ENCODE data around the gene SULT1C2.
"Not testable (repeated sequence)": the region's sequence is repeated elsewhere in the genome, so short reads cannot be mapped to it uniquely, and the experiment has no call there.

The SULT1C2 gene

DNA sequence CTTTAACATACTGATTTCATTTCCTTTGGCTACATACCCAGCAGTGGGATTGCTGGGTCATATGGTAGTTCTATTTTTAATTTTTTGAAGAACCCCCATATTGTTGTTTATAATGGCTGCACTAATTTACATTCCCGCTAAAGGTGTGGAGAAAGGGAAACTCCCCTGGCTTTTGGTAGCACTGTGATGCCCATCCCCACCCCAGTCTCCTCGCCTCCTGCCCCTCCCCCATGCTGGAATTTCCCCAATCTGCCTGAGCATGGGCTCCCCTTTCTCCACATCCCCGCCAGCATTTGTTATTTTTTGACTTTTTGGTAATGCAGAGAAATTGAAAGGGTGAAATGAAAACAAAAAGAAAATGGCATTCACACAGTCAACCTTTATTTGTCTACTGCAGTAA lies 59.1 kb downstream of the SULT1C2 start:
- no peak overlapping the region for H3K4me3 ChIP-seq (ENCODE audit: low read depth, low read length)
- TF ChIP-seq, protein P1, sequence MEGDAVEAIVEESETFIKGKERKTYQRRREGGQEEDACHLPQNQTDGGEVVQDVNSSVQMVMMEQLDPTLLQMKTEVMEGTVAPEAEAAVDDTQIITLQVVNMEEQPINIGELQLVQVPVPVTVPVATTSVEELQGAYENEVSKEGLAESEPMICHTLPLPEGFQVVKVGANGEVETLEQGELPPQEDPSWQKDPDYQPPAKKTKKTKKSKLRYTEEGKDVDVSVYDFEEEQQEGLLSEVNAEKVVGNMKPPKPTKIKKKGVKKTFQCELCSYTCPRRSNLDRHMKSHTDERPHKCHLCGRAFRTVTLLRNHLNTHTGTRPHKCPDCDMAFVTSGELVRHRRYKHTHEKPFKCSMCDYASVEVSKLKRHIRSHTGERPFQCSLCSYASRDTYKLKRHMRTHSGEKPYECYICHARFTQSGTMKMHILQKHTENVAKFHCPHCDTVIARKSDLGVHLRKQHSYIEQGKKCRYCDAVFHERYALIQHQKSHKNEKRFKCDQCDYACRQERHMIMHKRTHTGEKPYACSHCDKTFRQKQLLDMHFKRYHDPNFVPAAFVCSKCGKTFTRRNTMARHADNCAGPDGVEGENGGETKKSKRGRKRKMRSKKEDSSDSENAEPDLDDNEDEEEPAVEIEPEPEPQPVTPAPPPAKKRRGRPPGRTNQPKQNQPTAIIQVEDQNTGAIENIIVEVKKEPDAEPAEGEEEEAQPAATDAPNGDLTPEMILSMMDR (IDR thresholded peaks at IDR 0.05; ENCODE audit: borderline replicate concordance, insufficient read depth, low read depth, low read length): no peak

DNA sequence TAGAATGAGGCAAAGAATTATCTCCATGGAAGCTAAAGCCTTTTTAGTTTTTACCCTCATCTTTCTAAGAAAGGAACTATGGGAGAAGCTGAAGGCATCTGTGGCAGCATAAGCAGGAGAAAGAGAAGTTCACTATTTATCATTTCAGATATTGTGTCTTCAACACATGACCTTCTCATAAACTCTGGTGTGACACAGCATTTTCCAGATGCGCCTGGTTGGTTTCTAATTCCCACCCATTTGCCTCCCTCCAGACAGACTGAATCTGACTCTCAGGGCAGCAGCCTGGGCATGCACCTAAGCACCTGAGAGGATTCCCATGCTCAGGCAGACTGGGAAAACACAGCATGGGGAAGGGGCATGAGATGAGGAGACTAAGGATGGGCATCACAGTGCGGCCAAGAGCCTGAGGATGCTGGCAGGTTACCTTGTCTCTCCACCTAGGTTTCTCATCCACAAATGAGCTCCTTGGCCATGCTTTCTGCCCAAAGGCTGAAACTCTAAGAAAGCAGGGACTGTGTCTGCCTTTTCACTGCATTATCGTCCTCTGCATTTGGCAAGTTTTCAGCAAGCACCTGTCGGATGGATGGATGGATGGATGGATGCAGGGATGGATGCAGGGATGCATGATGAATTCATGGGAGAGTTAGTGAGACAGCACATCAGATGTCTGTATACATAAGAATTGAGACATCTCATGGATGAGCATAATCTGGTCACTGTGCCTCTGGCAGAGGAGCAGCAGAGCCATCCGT lies 60.3 kb downstream of the SULT1C2 start:
- TF ChIP-seq, protein P1 (IDR thresholded peaks at IDR 0.05; ENCODE audit: borderline replicate concordance, insufficient read depth, low read depth, low read length): no peak
- no peak overlapping the region for H3K4me3 ChIP-seq (ENCODE audit: low read depth, low read length)

DNA sequence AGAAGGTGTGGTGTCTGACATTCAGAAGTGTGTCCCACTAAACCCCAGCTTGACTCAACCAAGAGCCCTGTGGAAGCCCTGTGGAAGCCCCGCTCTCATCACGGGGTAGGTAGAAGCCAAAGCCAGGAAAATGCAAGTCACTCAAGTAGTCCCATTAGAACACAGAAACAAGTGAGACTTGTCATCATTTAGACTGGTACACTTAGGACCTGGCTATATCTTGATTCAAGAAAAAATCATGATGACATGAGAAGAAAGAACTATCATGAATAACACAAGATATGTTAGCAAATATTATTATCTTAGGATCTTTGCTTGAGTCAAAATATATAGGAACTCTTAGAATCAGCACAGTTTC lies 60.9 kb downstream of the SULT1C2 start:
- TF ChIP-seq, protein P1 (IDR thresholded peaks at IDR 0.05; ENCODE audit: borderline replicate concordance, insufficient read depth, low read depth, low read length): no peak
- no peak overlapping the region for H3K4me3 ChIP-seq (ENCODE audit: low read depth, low read length)

DNA sequence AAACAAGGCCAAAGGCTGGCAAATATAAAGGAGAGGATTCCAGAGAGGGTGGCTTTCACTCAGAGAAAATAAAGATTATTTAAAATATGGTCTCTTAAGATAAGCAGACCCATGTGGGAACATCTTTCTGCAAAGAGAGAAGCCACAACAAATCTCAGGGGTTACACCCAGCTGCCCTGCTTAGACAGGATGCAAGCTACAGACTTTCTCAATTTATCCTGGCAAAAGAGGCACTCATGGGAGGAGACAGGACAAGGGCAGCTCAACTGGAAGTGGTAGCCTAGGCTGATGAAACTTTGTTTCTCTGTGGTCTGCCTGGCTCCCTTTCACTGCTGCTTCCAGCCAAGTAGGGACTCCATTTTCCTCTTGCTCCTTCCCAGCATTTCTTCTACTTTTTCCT lies 63.2 kb downstream of the SULT1C2 start:
- TF ChIP-seq, protein P1 (IDR thresholded peaks at IDR 0.05; ENCODE audit: borderline replicate concordance, insufficient read depth, low read depth, low read length): no peak
- H3K4me3 ChIP-seq (ENCODE audit: low read depth, low read length): no peak overlapping the region

DNA sequence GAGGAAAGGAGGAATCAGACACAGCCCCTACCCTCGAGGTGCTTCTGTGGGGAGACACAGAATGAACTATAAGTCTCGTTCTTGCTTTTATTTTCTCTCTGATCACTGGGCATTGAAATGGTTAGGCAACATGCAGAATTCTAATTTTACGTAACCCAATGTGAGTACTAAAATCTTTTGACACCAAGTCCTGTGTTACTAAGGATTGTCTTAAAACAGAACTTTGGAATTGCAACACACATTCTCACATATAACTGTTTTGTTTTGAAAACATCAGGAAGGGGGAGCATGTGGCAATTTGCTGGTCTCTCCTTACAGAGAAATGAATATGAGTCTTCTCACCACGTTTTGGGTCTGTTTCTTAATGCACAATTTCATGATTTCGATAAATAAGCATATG lies 65.4 kb downstream of the SULT1C2 start:
- H3K4me3 ChIP-seq (ENCODE audit: low read depth, low read length): no peak overlapping the region
- TF ChIP-seq, protein P1 (IDR thresholded peaks at IDR 0.05; ENCODE audit: borderline replicate concordance, insufficient read depth, low read depth, low read length): no peak

DNA sequence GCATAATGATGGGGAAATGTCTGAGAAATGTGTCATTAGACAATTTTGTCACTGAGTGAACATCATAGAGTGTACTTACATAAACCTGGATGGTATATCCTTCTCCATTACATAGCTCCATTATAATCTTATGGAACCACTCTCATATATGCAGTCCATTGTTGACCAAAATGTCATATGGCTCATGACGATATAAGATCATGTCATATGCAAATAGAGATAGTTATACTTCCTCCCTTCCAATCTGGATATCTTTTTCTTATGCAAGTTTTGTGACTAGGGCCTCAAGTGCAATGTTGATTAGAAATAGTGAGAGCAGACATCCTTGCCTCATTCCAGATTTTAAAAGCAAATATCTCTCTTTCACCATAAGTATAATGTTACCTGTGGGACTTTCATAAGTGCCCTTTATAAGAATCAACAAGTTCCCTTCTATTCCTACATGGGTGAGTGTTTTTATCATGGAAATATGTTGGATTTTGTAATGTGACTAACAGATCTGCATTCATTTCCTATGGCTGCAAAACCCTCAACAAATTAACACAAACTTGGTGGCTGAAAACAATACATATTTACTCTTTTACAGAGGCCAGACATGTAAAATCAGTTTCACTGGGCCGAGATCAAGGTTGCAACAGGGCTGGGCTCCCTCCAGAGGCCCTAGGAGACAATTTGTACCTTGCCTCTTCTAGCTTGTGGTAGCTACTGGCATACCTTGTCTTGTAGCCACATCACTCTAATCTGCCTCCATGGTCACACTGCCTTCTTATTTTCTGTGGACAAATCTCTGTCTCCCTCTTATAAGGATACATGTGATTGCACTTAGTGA lies 67.4 kb downstream of the SULT1C2 start:
- TF ChIP-seq, protein P1 (IDR thresholded peaks at IDR 0.05; ENCODE audit: borderline replicate concordance, insufficient read depth, low read depth, low read length): no peak

DNA sequence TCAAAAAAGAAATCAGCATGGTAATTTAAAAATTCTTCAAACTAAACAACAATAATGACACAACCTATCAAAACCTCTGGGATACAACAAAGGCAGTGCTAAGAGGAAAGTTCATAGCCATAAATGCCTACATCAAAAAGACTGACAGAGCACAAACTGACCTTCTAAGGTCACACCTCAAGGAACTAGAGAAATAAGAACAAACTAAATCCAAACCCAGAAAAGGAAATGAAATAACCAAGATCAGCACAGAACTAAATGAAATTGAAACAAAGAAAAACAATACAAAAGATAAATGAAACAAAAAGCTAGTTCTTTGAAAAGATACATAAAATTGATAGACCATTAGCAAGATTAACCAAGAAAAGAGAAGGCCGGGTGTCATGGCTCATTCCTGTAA lies 70.6 kb downstream of the SULT1C2 start:
- H3K4me3 ChIP-seq (ENCODE audit: low read depth, low read length): not testable (repeated sequence)

More for the DNA sequence above, 67.4 kb downstream of the SULT1C2 start:
- H3K4me3 ChIP-seq (ENCODE audit: low read depth, low read length): no peak overlapping the region

Data from GM12875 (cell line).